Measurements from ENCODE around the gene MAML2.

GRCh38 chr11:96390488-96390792 is 47.4 kb upstream of the MAML2 start:
- TF ChIP-seq, protein P1, sequence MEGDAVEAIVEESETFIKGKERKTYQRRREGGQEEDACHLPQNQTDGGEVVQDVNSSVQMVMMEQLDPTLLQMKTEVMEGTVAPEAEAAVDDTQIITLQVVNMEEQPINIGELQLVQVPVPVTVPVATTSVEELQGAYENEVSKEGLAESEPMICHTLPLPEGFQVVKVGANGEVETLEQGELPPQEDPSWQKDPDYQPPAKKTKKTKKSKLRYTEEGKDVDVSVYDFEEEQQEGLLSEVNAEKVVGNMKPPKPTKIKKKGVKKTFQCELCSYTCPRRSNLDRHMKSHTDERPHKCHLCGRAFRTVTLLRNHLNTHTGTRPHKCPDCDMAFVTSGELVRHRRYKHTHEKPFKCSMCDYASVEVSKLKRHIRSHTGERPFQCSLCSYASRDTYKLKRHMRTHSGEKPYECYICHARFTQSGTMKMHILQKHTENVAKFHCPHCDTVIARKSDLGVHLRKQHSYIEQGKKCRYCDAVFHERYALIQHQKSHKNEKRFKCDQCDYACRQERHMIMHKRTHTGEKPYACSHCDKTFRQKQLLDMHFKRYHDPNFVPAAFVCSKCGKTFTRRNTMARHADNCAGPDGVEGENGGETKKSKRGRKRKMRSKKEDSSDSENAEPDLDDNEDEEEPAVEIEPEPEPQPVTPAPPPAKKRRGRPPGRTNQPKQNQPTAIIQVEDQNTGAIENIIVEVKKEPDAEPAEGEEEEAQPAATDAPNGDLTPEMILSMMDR (conservative IDR thresholded peaks at IDR 0.05; ENCODE audit: low read length) = no peak
- TF ChIP-seq EZH2phosphoT487 (IDR thresholded peaks at IDR 0.05; ENCODE audit: borderline replicate concordance, low read depth, low read length) = no peak
